ENCODE data around the gene FNDC4. TPM values are rescaled to one million over a fixed set of nuclear protein-coding genes. Genes with fewer than 3 reads are reported as not detected.

FNDC4 gene
- polyA plus RNA-seq, 3 donors: not detected

DNA sequence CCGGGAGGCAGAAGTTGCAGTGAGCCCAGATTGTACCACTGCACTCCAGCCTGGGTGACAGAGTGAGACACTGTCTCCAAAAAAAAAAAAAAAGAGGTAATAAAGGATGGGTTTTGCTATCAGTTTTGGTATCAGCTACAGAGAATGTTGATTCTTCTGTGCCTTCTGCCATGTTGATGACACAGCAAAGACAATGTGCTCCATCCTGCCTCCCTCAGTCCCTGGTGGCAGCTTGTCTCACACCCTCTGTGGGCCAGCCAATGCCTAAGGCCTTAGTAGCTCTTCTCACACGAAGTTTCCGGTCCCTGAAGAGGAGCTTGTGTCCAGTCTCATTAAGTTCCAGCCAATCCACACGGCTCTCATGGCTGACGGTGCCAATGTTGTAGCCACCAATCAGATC, 23.0 kb downstream of the FNDC4 start:
- intact Hi-C loops (cut with micrococcal nuclease): no loop called here
- H3K27me3 Mint-ChIP-seq (ENCODE audit: low read depth in 3 of 3): peaks cover 0 to 1% (median 0%) of the 10 kb centered on the region in 3 donors
- 96% methylated on average over 3 of the region's 5 CpGs for WGBS (ENCODE audit: insufficient coverage)
- Histone ChIP-seq H3K4me2 (replicated peaks; ENCODE audit: extremely low read depth, low read length, poor library complexity, severe bottlenecking) (no peak overlapping the region), H3K4me3 (replicated peaks in 1 of 3; ENCODE audit: low read depth in 2 of 3, low read length in 3 of 3) (no peak overlapping the region), H3K9me3 (replicated peaks in 1 of 2; ENCODE audit: control insufficient read depth in 1 of 2, insufficient read depth in 1 of 2, low read length in 2 of 2) (no peaks in the 10 kb centered on the region), H3K4me1 (ENCODE audit: control insufficient read depth in 1 of 2, insufficient read depth in 2 of 2, low read length in 2 of 2) (no peaks in the 10 kb centered on the region), H3K79me2 (ENCODE audit: insufficient read depth, low read length) (no peaks in the 10 kb centered on the region), H3K27me3 (ENCODE audit: control insufficient read depth in 2 of 2, insufficient read depth in 2 of 2, low read length in 2 of 2) (no peaks in the 10 kb centered on the region), H3K9ac (ENCODE audit: insufficient read depth, low read length, poor library complexity, severe bottlenecking) (no peak overlapping the region), H3K36me3 (replicated peaks in 1 of 2; ENCODE audit: control insufficient read depth in 1 of 2, insufficient read depth in 2 of 2, low read length in 2 of 2) (peaks cover 8 to 22% of the 10 kb centered on the region in 2 donors), H3K27ac (ENCODE audit: low read depth in 1 of 2, low read length in 2 of 2) (no peak overlapping the region), H2AFZ (ENCODE audit: insufficient read depth, low read depth, low read length, poor library complexity, severe bottlenecking) (no peak overlapping the region), H4K20me1 (ENCODE audit: insufficient read depth, low read length) (no peaks in the 10 kb centered on the region)
- H3K27ac Mint-ChIP-seq: peak overlapping the region in 1 of 7 donors; percentile 47
- H3K4me1 Mint-ChIP-seq: no peaks in the 10 kb centered on the region
- no peak overlapping the region for H3K4me3 Mint-ChIP-seq
- H3K9me3 Mint-ChIP-seq: no peaks in the 10 kb centered on the region
- no peak for DNase-seq
- TF ChIP-seq, protein P1, sequence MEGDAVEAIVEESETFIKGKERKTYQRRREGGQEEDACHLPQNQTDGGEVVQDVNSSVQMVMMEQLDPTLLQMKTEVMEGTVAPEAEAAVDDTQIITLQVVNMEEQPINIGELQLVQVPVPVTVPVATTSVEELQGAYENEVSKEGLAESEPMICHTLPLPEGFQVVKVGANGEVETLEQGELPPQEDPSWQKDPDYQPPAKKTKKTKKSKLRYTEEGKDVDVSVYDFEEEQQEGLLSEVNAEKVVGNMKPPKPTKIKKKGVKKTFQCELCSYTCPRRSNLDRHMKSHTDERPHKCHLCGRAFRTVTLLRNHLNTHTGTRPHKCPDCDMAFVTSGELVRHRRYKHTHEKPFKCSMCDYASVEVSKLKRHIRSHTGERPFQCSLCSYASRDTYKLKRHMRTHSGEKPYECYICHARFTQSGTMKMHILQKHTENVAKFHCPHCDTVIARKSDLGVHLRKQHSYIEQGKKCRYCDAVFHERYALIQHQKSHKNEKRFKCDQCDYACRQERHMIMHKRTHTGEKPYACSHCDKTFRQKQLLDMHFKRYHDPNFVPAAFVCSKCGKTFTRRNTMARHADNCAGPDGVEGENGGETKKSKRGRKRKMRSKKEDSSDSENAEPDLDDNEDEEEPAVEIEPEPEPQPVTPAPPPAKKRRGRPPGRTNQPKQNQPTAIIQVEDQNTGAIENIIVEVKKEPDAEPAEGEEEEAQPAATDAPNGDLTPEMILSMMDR (IDR thresholded peaks at IDR 0.05): no peak
- H3K36me3 Mint-ChIP-seq: peaks cover 21 to 24% of the 10 kb centered on the region in 2 donors

DNA sequence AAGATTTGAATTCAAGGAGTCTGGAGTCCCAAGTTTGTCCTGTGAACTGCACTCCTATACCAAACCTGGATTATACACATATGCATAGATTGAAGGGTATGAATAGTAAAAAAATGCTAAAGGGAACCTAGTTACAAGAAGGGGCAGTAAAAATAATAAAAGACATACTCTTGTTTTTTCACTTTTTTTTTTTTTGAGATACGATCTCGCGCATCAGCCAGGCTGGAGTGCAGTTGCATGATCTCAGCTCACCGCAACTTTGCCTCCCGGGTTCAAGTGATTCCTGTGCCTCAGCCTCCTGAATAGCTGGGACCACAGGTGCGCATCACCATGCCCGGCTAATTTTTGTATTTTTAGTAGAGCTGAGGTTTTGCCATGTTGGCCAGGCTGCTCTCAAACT, 30.6 kb downstream of the FNDC4 start:
- TF ChIP-seq, protein P1 (IDR thresholded peaks at IDR 0.05): no peak
- Mint-ChIP-seq H3K36me3 (peaks cover 9% of the 10 kb centered on the region in 2 donors), H3K27me3 (ENCODE audit: low read depth in 3 of 3) (no peaks in the 10 kb centered on the region), H3K4me1 (no peaks in the 10 kb centered on the region), H3K27ac (no peak overlapping the region), H3K4me3 (no peak overlapping the region), H3K9me3 (no peaks in the 10 kb centered on the region)
- H3K4me3 ChIP-seq (replicated peaks in 1 of 3; ENCODE audit: low read depth in 2 of 3, low read length in 3 of 3): no peak overlapping the region
- no peaks in the 10 kb centered on the region for H3K79me2 ChIP-seq (ENCODE audit: insufficient read depth, low read length)
- H3K27ac ChIP-seq (ENCODE audit: low read depth in 1 of 2, low read length in 2 of 2): no peak overlapping the region
- no peak for DNase-seq
- no peaks in the 10 kb centered on the region for H3K9me3 ChIP-seq (replicated peaks in 1 of 2; ENCODE audit: control insufficient read depth in 1 of 2, insufficient read depth in 1 of 2, low read length in 2 of 2)
- H3K4me1 ChIP-seq (ENCODE audit: control insufficient read depth in 1 of 2, insufficient read depth in 2 of 2, low read length in 2 of 2): no peaks in the 10 kb centered on the region
- H3K36me3 ChIP-seq (replicated peaks in 1 of 2; ENCODE audit: control insufficient read depth in 1 of 2, insufficient read depth in 2 of 2, low read length in 2 of 2): no peaks in the 10 kb centered on the region
- H3K9ac ChIP-seq (ENCODE audit: insufficient read depth, low read length, poor library complexity, severe bottlenecking): no peak overlapping the region
- no peak overlapping the region for H3K4me2 ChIP-seq (replicated peaks; ENCODE audit: extremely low read depth, low read length, poor library complexity, severe bottlenecking)
- 98% methylated on average over 7 of the region's 7 CpGs for WGBS (ENCODE audit: insufficient coverage)
- H3K27me3 ChIP-seq (ENCODE audit: control insufficient read depth in 2 of 2, insufficient read depth in 2 of 2, low read length in 2 of 2): no peaks in the 10 kb centered on the region
- intact Hi-C loops (cut with micrococcal nuclease): no loop called here
- H2AFZ ChIP-seq (ENCODE audit: insufficient read depth, low read depth, low read length, poor library complexity, severe bottlenecking): no peak overlapping the region
- no peaks in the 10 kb centered on the region for H4K20me1 ChIP-seq (ENCODE audit: insufficient read depth, low read length)

All from CD14-positive monocyte (primary cell).